Measurements from ENCODE around the gene ACTL7B. TPM values are rescaled to one million over a fixed set of nuclear protein-coding genes. Genes with fewer than 3 reads are reported as not detected.

ACTL7B gene
- total RNA-seq, 2 experiments from 2014 or later: 0.08 to 0.25 TPM

- POLR2A ChIA-PET: no interaction called here
- Histone ChIP-seq H3K4me1 (ENCODE audit: insufficient read depth, low read length) (no peaks in the 10 kb centered on the region), H3K36me3 (ENCODE audit: insufficient read depth, low read length) (no peaks in the 10 kb centered on the region), H3K27ac (ENCODE audit: low read depth in 1 of 2, low read length in 2 of 2) (no peak overlapping the region), H3K9me3 (ENCODE audit: control insufficient read depth in 1 of 2, insufficient read depth in 1 of 2, low read length in 2 of 2) (no peaks in the 10 kb centered on the region), H3K27me3 (ENCODE audit: control insufficient read depth in 1 of 2, insufficient read depth in 2 of 2, low read length in 2 of 2) (peaks cover 11 to 12% of the 10 kb centered on the region in 2 experiments), H3K4me3 (ENCODE audit: low read length) (no peak overlapping the region)
- H3K4me1 Mint-ChIP-seq (ENCODE audit: low read depth): no peaks in the 10 kb centered on the region
- H3K4me3 Mint-ChIP-seq: no peak overlapping the region
- H3K9me3 Mint-ChIP-seq: peaks cover 2% of the 10 kb centered on the region
- CTCF ChIA-PET: no interaction called here
- TF ChIP-seq, protein P1, sequence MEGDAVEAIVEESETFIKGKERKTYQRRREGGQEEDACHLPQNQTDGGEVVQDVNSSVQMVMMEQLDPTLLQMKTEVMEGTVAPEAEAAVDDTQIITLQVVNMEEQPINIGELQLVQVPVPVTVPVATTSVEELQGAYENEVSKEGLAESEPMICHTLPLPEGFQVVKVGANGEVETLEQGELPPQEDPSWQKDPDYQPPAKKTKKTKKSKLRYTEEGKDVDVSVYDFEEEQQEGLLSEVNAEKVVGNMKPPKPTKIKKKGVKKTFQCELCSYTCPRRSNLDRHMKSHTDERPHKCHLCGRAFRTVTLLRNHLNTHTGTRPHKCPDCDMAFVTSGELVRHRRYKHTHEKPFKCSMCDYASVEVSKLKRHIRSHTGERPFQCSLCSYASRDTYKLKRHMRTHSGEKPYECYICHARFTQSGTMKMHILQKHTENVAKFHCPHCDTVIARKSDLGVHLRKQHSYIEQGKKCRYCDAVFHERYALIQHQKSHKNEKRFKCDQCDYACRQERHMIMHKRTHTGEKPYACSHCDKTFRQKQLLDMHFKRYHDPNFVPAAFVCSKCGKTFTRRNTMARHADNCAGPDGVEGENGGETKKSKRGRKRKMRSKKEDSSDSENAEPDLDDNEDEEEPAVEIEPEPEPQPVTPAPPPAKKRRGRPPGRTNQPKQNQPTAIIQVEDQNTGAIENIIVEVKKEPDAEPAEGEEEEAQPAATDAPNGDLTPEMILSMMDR (IDR thresholded peaks at IDR 0.05): no peak
- H3K27ac Mint-ChIP-seq: no peak overlapping the region
- intact Hi-C loops (cut with DNase I, micrococcal nuclease): no loop called here
- DNase-seq (no peak), ATAC-seq (ENCODE audit: poor library complexity) (no peak)
- H3K36me3 Mint-ChIP-seq (ENCODE audit: low read depth): no peaks in the 10 kb centered on the region
- H3K27me3 Mint-ChIP-seq: peaks cover 41% of the 10 kb centered on the region
Observed at GRCh38 chr9:108816037-108816436, 39.7 kb downstream of the ACTL7B start.

DNA sequence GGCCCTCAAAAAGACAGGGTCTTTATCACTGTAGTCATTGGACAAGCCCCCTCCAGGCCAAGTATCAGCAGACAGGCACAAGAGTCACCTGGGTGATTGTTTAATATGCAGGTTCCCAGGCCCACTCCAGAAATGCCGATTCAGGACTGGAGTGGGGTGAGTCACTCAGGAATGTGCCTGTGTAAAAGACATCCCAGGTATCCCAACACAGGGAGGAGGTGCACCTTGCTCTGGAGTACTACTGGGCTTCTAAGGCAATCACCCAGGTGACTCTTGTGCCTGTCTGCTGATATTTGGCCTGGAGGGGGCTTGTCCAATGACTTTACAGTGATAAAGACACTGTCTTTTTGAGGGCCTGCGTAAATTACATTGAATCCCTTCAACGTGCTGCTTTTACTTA, 40.6 kb downstream of the ACTL7B start:
- H3K27me3 Mint-ChIP-seq: peaks cover 42% of the 10 kb centered on the region
- ATAC-seq (ENCODE audit: poor library complexity): no peak
- intact Hi-C loops (cut with DNase I, micrococcal nuclease): no loop called here

DNA sequence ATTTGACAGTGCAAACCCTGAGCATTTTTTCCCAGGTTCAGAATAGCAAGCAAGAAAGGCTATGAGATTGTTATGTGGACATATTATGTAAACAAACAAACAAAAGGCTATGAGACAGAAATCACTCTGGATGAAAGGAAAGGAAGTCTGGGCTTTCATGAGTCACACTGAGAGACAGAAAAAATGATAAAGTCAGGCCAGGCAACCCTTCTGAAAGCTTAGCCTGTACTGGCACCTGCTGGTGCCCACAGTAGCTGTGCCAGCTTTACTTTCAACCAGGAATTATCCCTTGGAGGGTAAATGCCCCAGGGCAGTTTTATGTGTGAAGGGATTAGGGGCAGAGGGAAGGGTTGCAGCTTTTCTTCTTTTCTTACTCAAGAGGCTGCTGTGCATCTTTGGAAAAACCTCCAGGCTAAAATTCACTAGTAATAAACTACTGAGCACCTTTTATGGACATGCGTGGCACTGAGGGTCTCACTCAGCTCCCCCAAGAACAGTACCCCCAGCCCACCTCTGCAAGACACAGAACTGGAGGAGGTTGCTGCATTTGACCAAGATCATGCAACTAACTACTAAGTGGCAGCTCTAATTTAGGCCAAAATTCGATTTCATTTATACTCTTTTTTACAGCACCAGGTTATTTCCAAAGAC, 41.7 kb downstream of the ACTL7B start:
- intact Hi-C loops (cut with DNase I, micrococcal nuclease): no loop called here
- H3K4me1 Mint-ChIP-seq (ENCODE audit: low read depth): no peaks in the 10 kb centered on the region
- ATAC-seq (ENCODE audit: poor library complexity): no peak

More for the DNA sequence above, 40.6 kb downstream of the ACTL7B start:
- Histone ChIP-seq H3K27me3 (ENCODE audit: control insufficient read depth in 1 of 2, insufficient read depth in 2 of 2, low read length in 2 of 2) (peaks cover 11 to 12% of the 10 kb centered on the region in 2 experiments), H3K36me3 (ENCODE audit: insufficient read depth, low read length) (no peaks in the 10 kb centered on the region), H3K4me1 (ENCODE audit: insufficient read depth, low read length) (no peaks in the 10 kb centered on the region), H3K4me3 (ENCODE audit: low read length) (no peak overlapping the region), H3K9me3 (ENCODE audit: control insufficient read depth in 1 of 2, insufficient read depth in 1 of 2, low read length in 2 of 2) (no peaks in the 10 kb centered on the region), H3K27ac (ENCODE audit: low read depth in 1 of 2, low read length in 2 of 2) (no peak overlapping the region)
- ChIA-PET POLR2A (no interaction called here), CTCF (no interaction called here)
- DNase-seq: no peak
- no peak overlapping the region for H3K27ac Mint-ChIP-seq
- H3K4me1 Mint-ChIP-seq (ENCODE audit: low read depth): no peaks in the 10 kb centered on the region
- TF ChIP-seq, protein P1 (IDR thresholded peaks at IDR 0.05): no peak
- H3K9me3 Mint-ChIP-seq: peaks cover 2% of the 10 kb centered on the region
- H3K36me3 Mint-ChIP-seq (ENCODE audit: low read depth): no peaks in the 10 kb centered on the region
- H3K4me3 Mint-ChIP-seq: no peak overlapping the region

More for the DNA sequence above, 41.7 kb downstream of the ACTL7B start:
- CTCF ChIA-PET: no interaction called here
- Histone ChIP-seq H3K27me3 (ENCODE audit: control insufficient read depth in 1 of 2, insufficient read depth in 2 of 2, low read length in 2 of 2) (peaks cover 11 to 12% of the 10 kb centered on the region in 2 experiments), H3K4me3 (ENCODE audit: low read length) (no peak overlapping the region), H3K4me1 (ENCODE audit: insufficient read depth, low read length) (no peaks in the 10 kb centered on the region), H3K9me3 (ENCODE audit: control insufficient read depth in 1 of 2, insufficient read depth in 1 of 2, low read length in 2 of 2) (no peaks in the 10 kb centered on the region), H3K36me3 (ENCODE audit: insufficient read depth, low read length) (no peaks in the 10 kb centered on the region), H3K27ac (ENCODE audit: low read depth in 1 of 2, low read length in 2 of 2) (no peak overlapping the region)
- POLR2A ChIA-PET: interaction anchor here (1.0 kb wide), 1 partner anchor 17 kb away, joined by 3 read pairs; no protein-coding TSS in a partner anchor
- H3K9me3 Mint-ChIP-seq: peaks cover 2% of the 10 kb centered on the region
- no peaks in the 10 kb centered on the region for H3K36me3 Mint-ChIP-seq (ENCODE audit: low read depth)
- H3K4me3 Mint-ChIP-seq: no peak overlapping the region
- no peak overlapping the region for H3K27ac Mint-ChIP-seq
- H3K27me3 Mint-ChIP-seq: peaks cover 46% of the 10 kb centered on the region
- TF ChIP-seq, protein P1 (IDR thresholded peaks at IDR 0.05): no peak
- peak in 1 of 14 experiments; percentile 26 for DNase-seq
